ENCODE data around the gene SPINK2.

DNA sequence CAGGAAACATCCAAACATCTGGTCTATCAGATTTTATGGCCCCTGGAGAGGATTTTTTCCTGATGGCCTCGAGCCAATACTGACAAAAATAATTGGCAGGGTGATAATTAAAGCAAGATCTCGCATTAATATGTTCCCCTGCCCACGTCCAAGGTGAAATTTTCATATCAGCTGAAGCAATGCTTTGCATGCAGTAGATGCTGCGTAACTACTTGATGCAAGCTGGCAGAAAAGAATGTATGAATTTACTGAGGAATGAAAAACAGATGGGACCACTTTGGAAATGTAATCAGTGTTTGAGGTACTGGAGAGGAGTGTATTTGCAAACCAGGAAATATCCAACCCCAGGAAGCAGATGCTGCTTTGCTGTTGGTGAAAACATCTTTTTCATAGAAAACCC is 49.4 kb upstream of the SPINK2 start:
- TF ChIP-seq CTCF (IDR thresholded peaks at IDR 0.05 in 4 of 5, conservative IDR thresholded peaks at IDR 0.05 in 1 of 5) (no peak), POLR2A (IDR thresholded peaks at IDR 0.05) (no peak)

Measured in gastrocnemius medialis (tissue), 4 donors.